GM12864 (cell line): ENCODE data around the gene GPC5.

ENCODE experiments used
- DNase-seq: peaks from one replicate; pipeline ENCODE4 v3.0.0-alpha.2; 2011; ENCODE audit warnings: low read depth
- H3K4me3 ChIP-seq: 2 replicates; pipeline ENCODE4 v1.5.1; 2011; ENCODE audit warnings: mild to moderate bottlenecking, low read depth, low read length, control low read depth
- TF ChIP-seq, protein P1 (sequence below): IDR thresholded peaks from 2 replicates; pipeline ENCODE4 v1.5.1; 2011; ENCODE audit warnings: low read depth, mild to moderate bottlenecking, moderate library complexity, low read length, control low read depth, inconsistent platforms; ENCODE audit errors: missing control alignments

Gene GPC5

DNA sequence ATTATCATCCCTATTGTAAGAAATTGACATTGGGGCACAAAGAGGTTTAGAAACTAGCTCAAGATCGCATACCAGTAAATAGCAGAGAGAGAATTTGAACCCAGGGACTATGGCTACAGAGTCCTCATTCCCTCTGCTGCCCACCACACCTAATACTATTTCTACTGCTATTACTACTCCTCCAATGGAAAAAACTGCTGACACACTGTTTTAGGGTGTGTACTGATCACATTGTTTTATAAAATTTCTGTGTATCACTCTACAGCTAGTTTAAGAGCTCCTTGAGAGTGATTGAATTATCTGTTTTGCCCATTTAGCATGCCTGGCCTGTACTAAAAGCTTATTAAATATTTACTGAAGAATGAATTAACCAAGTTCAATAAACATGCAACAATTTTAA lies 552.4 kb downstream of the GPC5 start:
- no peak overlapping the region for H3K4me3 ChIP-seq
- DNase-seq: no peak
- TF ChIP-seq, protein P1, sequence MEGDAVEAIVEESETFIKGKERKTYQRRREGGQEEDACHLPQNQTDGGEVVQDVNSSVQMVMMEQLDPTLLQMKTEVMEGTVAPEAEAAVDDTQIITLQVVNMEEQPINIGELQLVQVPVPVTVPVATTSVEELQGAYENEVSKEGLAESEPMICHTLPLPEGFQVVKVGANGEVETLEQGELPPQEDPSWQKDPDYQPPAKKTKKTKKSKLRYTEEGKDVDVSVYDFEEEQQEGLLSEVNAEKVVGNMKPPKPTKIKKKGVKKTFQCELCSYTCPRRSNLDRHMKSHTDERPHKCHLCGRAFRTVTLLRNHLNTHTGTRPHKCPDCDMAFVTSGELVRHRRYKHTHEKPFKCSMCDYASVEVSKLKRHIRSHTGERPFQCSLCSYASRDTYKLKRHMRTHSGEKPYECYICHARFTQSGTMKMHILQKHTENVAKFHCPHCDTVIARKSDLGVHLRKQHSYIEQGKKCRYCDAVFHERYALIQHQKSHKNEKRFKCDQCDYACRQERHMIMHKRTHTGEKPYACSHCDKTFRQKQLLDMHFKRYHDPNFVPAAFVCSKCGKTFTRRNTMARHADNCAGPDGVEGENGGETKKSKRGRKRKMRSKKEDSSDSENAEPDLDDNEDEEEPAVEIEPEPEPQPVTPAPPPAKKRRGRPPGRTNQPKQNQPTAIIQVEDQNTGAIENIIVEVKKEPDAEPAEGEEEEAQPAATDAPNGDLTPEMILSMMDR: no peak

DNA sequence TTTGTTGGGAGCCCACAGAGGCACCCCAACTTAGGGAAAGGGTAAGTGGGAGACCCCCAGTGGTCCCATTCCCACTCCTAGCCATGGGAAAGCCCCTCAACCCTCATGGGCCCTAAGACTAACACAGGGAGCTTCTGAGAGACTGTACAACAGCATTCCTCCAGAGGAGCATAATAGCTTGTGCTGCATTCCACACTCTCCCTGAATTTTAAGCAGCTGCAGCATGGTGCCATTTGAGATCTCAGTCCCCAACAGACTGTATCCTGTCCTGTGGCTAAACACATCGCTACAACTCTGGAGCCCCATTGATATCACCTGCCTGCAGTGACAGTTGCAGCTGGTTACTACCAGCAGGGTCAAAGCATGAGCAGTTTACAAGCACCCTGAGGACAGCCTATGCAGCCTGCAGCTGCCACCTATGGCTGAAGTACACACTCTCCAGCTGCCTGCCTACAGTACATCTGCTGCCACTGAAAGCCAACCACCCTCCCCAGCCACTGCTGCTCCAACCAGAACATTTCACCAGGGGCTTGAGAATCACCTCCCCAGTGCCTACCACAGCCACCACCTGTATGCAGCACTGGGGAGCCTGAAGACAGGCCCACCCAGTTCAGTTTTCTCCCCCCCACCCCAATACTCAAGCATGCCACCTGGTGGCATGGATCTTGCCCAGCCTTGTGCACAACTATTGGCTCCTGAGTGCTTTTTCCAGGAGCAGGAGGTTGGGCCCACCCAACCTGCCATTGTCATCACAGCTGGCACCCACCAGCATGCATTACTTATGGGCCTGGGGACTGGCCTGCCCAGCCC lies 557.3 kb downstream of the GPC5 start:
- no peak for DNase-seq
- TF ChIP-seq, protein P1: no peak
- no peak overlapping the region for H3K4me3 ChIP-seq

- TF ChIP-seq, protein P1: no peak
- no peak for DNase-seq
Observed at GRCh38 chr13:91960947-91961346, 562.5 kb downstream of the GPC5 start.

DNA sequence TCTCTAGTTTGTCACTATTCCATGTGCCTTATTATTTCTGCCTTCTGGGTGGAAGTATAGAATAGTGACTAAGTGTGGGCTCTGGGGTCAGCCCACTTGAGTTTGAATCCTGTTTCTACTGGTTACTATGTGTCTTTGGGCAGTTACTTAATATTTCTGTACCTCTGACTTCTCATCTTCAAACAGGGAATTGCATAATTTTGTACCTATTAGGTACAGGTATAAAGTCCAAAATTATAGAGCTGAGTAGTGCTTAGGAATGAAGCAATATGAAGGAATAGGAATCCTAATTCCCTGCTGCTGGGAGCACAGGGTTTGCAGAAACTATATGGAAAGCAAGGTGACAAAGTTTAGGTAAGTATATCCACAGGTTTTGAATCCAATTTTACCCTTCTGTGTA lies 564.5 kb downstream of the GPC5 start:
- no peak for DNase-seq
- TF ChIP-seq, protein P1: no peak
- H3K4me3 ChIP-seq: no peak overlapping the region

More at GRCh38 chr13:91960947-91961346, 562.5 kb downstream of the GPC5 start:
- H3K4me3 ChIP-seq: no peak overlapping the region

DNA sequence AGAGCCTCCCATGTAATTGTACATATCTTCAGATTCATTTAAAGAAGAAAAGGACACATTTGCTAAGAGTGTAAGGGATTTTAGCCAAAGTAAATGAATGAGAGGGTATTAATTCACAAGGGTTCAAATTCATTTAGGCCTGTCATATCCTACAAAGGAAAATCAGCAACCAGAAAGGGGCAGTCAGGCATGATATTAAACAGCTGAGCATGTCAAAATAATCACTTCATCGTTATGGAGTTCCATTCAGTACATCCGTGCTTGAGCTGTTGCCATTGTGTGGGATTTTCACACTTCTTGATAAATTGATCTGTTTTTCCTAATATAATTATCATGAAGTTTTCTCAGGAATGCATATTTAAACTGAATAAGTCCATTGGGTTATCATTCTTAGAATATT lies 567.1 kb downstream of the GPC5 start:
- H3K4me3 ChIP-seq: no peak overlapping the region
- TF ChIP-seq, protein P1: no peak
- DNase-seq: no peak

- no peak for DNase-seq
Observed at GRCh38 chr13:91978571-91978970, 580.1 kb downstream of the GPC5 start.

More at GRCh38 chr13:91978571-91978970, 580.1 kb downstream of the GPC5 start:
- H3K4me3 ChIP-seq: no peak overlapping the region
- TF ChIP-seq, protein P1: no peak
